SK-N-SH (cell line): ENCODE measurements around the gene DSCAM. TPM values are rescaled to one million over a fixed set of nuclear protein-coding genes. Genes with fewer than 3 reads are reported as not detected.

Experiments used
- CTCF ChIA-PET: fragments of 300-600, 350-600 bp; formaldehyde crosslinking; extraction: SDS; loops from one replicate; lab custom pipeline; 2021; lab: Yijun Ruan, JAX
- POLR2A ChIA-PET: fragments of 350-600 bp; sonication (Branson Sonifier 250); formaldehyde crosslinking; extraction: SDS; loops from one replicate; lab custom pipeline; 2020; ENCODE audit warnings: antibody characterized with exemption, inconsistent platforms; lab: Yijun Ruan, JAX
- DNase-seq: peaks from one replicate; pipeline ENCODE4 v3.0.0; 2012
- H2AFZ ChIP-seq: fragments of 200-600 bp; sonication (generic); 2 replicates; pipeline ENCODE4 v1.8.1; 2016; ENCODE audit warnings: antibody characterized with exemption, mild to moderate bottlenecking, low read depth
- H3F3A ChIP-seq: fragments of 200-600 bp; sonication (generic); replicated peaks from 2 replicates; pipeline ENCODE3; 2016; ENCODE audit warnings: antibody characterized with exemption, mild to moderate bottlenecking; ENCODE audit not compliant: insufficient read depth
- H3K27ac ChIP-seq, 2 experiments: fragments of 200-500 bp in 1 of 2; fragments of 200-600 bp in 1 of 2; sonication (Bioruptor generic) in 1 of 2; sonication (generic), shearing (Covaris generic) in 1 of 2; 2 replicates each; pipeline versions ENCODE4 v1.5.1 to v1.6.1; 2014 to 2016; ENCODE audit warnings: low read depth in 2 of 2, inconsistent platforms in 1 of 2, low read length in 1 of 2, mild to moderate bottlenecking in 1 of 2, mixed read lengths in 1 of 2
- H3K27me3 ChIP-seq: fragments of 200-600 bp; sonication (generic), shearing (Covaris generic); 2 replicates; pipeline ENCODE4 v1.6.1; 2016; ENCODE audit warnings: mixed run types; ENCODE audit not compliant: insufficient read depth
- H3K36me3 ChIP-seq, 2 experiments: fragments of 200-500 bp in 1 of 2; fragments of 200-600 bp in 1 of 2; sonication (Bioruptor generic) in 1 of 2; sonication (generic) in 1 of 2; replicated peaks in 1 of 2; 2 replicates each; pipeline versions ENCODE3 to v1.5.1; 2014 to 2016; ENCODE audit warnings: low read length in 1 of 2, mild to moderate bottlenecking in 1 of 2; ENCODE audit not compliant: insufficient read depth in 2 of 2, control insufficient read depth in 1 of 2
- H3K4me1 ChIP-seq, 2 experiments: fragments of 200-500 bp in 1 of 2; fragments of 200-600 bp in 1 of 2; sonication (Bioruptor generic) in 1 of 2; sonication (generic), shearing (Covaris generic) in 1 of 2; 2 replicates each; pipeline versions ENCODE4 v1.5.1 to v1.6.1; 2014 to 2016; ENCODE audit warnings: low read depth in 1 of 2, low read length in 1 of 2, mixed run types in 1 of 2; ENCODE audit not compliant: insufficient read depth in 2 of 2, control insufficient read depth in 1 of 2
- H3K4me2 ChIP-seq: fragments of 200-600 bp; sonication (generic), shearing (Covaris generic); 2 replicates; pipeline ENCODE4 v1.6.1; 2017; ENCODE audit warnings: mixed run types
- H3K4me3 ChIP-seq, 2 experiments: fragments of 200-500 bp in 1 of 2; fragments of 200-600 bp in 1 of 2; sonication (Bioruptor generic) in 1 of 2; sonication (generic), shearing (Covaris generic) in 1 of 2; 2 replicates each; pipeline versions ENCODE4 v1.5.1 to v1.8.1; 2014 to 2016; ENCODE audit warnings: low read depth in 2 of 2, inconsistent platforms in 1 of 2, low read length in 1 of 2, mild to moderate bottlenecking in 1 of 2, mixed read lengths in 1 of 2, moderate library complexity in 1 of 2
- H3K79me2 ChIP-seq: fragments of 200-600 bp; sonication (generic); 2 replicates; pipeline ENCODE4 v1.8.1; 2017; ENCODE audit warnings: mild to moderate bottlenecking; ENCODE audit not compliant: insufficient read depth
- H3K9ac ChIP-seq: fragments of 200-600 bp; sonication (generic); 2 replicates; pipeline ENCODE4 v1.6.1; 2017; ENCODE audit warnings: mixed run types
- H3K9me2 ChIP-seq: fragments of 200-600 bp; sonication (generic); 2 replicates; pipeline ENCODE4 v1.6.1; 2017; ENCODE audit warnings: mixed run types
- H3K9me3 ChIP-seq: fragments of 200-600 bp; sonication (generic); 2 replicates; pipeline ENCODE4 v1.6.1; 2017; ENCODE audit warnings: mixed run types, mild to moderate bottlenecking, moderate library complexity
- H4K20me1 ChIP-seq: fragments of 200-600 bp; sonication (generic); 2 replicates; pipeline ENCODE4 v1.6.1; 2017; ENCODE audit warnings: mild to moderate bottlenecking, mixed run types; ENCODE audit not compliant: insufficient read depth
- CHD2 ChIP-seq: fragments of 150-350 bp; IDR thresholded peaks from 2 replicates; pipeline ENCODE4 v1.6.1; 2018; ENCODE audit warnings: low read length; ENCODE audit not compliant: partially characterized antibody
- EP300 ChIP-seq, 2 experiments: IDR thresholded peaks; 2 replicates each; pipeline versions ENCODE4 v1.4.0 to v1.6.1; 2012; ENCODE audit warnings: borderline replicate concordance in 1 of 2, low read depth in 1 of 2, low read length in 1 of 2
- EZH2phosphoT487 ChIP-seq: fragments of 200-600 bp; sonication (generic); IDR thresholded peaks from 2 replicates; pipeline ENCODE4 v1.6.1; 2017; ENCODE audit warnings: low read depth, mixed run types, mild to moderate bottlenecking, antibody characterized with exemption, moderate library complexity, borderline replicate concordance
- FOXJ3 ChIP-seq: sonication (generic); formaldehyde crosslinking; IDR thresholded peaks from 2 replicates; pipeline ENCODE4 v1.5.1; 2020; ENCODE audit warnings: mild to moderate bottlenecking, missing genetic modification reagents
- FOXM1 ChIP-seq: IDR thresholded peaks from 2 replicates; pipeline ENCODE4 v1.4.0; 2012; ENCODE audit warnings: low read depth, mild to moderate bottlenecking
- GABPA ChIP-seq: IDR thresholded peaks from 2 replicates; pipeline ENCODE4 v1.4.0; 2012; ENCODE audit warnings: low read depth, mild to moderate bottlenecking
- GATA2 ChIP-seq: sonication (generic); formaldehyde crosslinking; IDR thresholded peaks from 2 replicates; pipeline ENCODE4 v1.5.0; 2020; ENCODE audit warnings: mild to moderate bottlenecking, missing genetic modification reagents
- IRF3 ChIP-seq: fragments of 150-350 bp; IDR thresholded peaks from 2 replicates; pipeline ENCODE4 v1.6.1; 2016; ENCODE audit warnings: mild to moderate bottlenecking, low read depth, low read length
- JUND ChIP-seq: IDR thresholded peaks from 2 replicates; pipeline ENCODE4 v1.4.0; 2012
- MEF2A ChIP-seq: IDR thresholded peaks from 2 replicates; pipeline ENCODE4 v1.4.0; 2012; ENCODE audit warnings: low read depth, borderline replicate concordance
- MXI1 ChIP-seq: IDR thresholded peaks from 2 replicates; pipeline ENCODE4 v1.6.1; 2012; ENCODE audit warnings: mild to moderate bottlenecking, low read depth, low read length, improper control_type of control experiment
- POLR2AphosphoS5 ChIP-seq: IDR thresholded peaks from 2 replicates; pipeline ENCODE4 v1.6.1; 2012; ENCODE audit warnings: low read depth, low read length
- REST ChIP-seq: IDR thresholded peaks from 2 replicates; pipeline ENCODE4 v1.6.1; 2012; ENCODE audit warnings: mild to moderate bottlenecking, low read depth, low read length, moderate library complexity
- RFX5 ChIP-seq: IDR thresholded peaks from 2 replicates; pipeline ENCODE4 v1.6.1; 2012; ENCODE audit warnings: mild to moderate bottlenecking, improper control_type of control experiment, low read length
- RXRA ChIP-seq: IDR thresholded peaks from 2 replicates; pipeline ENCODE4 v1.4.0; 2012; ENCODE audit warnings: low read depth, mild to moderate bottlenecking, borderline replicate concordance
- SIN3A ChIP-seq: IDR thresholded peaks from 2 replicates; pipeline ENCODE4 v1.6.1; 2012; ENCODE audit warnings: low read depth, mild to moderate bottlenecking, low read length, moderate library complexity, borderline replicate concordance
- TCF12 ChIP-seq: IDR thresholded peaks from 2 replicates; pipeline ENCODE4 v1.4.0; 2012
- TEAD4 ChIP-seq: IDR thresholded peaks from 2 replicates; pipeline ENCODE4 v1.4.0; 2012; ENCODE audit warnings: mild to moderate bottlenecking, borderline replicate concordance; ENCODE audit not compliant: insufficient read depth
- USF1 ChIP-seq: IDR thresholded peaks from 2 replicates; pipeline ENCODE4 v1.4.0; 2012; ENCODE audit warnings: low read depth, borderline replicate concordance
- YY1 ChIP-seq: IDR thresholded peaks from 2 replicates; pipeline ENCODE4 v1.4.0; 2012; ENCODE audit warnings: low read depth, mild to moderate bottlenecking
- WGBS: methylation state at CpG from one replicate; pipeline ENCODE4 v1.1.6; 2017; ENCODE audit warnings: low lambda C conversion rate; 5-methylcytosine and 5-hydroxymethylcytosine counted together
- polyA plus RNA-seq, 3 experiments: library from polyadenylated mRNA; depleted of rRNA; stranded (reverse); fragments of >200 nt; gene quantifications; 2 replicates each; pipeline ENCODE4 v1.2.3, GENCODE V29; 2012

Gene DSCAM
- polyA plus RNA-seq, 1 of the 3 experiments (the other 2 are of a cell fraction): not detected

- Histone ChIP-seq H3K9me2 (no peaks in the 10 kb centered on the region), H3K4me1 (no peaks in the 10 kb centered on the region), H3K9me3 (no peaks in the 10 kb centered on the region), H3K27me3 (no peaks in the 10 kb centered on the region), H3K9ac (no peak overlapping the region), H3K4me3 (no peak overlapping the region), H3K36me3 (no peaks in the 10 kb centered on the region), H3K79me2 (no peaks in the 10 kb centered on the region), H4K20me1 (no peaks in the 10 kb centered on the region), H2AFZ (no peak overlapping the region), H3F3A (no peaks in the 10 kb centered on the region), H3K4me2 (no peak overlapping the region), H3K27ac (no peak overlapping the region)
- CTCF ChIA-PET: no interaction called here
- TF ChIP-seq YY1: no peak
- TF ChIP-seq EZH2phosphoT487: no peak
- no peak for TF ChIP-seq CHD2
- TF ChIP-seq REST: no peak
- no peak for TF ChIP-seq RFX5
- no peak for TF ChIP-seq GATA2
- TF ChIP-seq RXRA: no peak
- no peak for TF ChIP-seq EP300 (IDR thresholded peaks at IDR 0.05; ENCODE audit: borderline replicate concordance in 1 of 2, low read depth in 1 of 2, low read length in 1 of 2)
- 3% methylated on average over 3 of the region's 3 CpGs for WGBS
- DNase-seq: no peak
- POLR2A ChIA-PET: no interaction called here
Observed at GRCh38 chr21:40757366-40757765, 89.6 kb downstream of the DSCAM start.

GRCh38 chr21:40754466-40754865 is 92.5 kb downstream of the DSCAM start:
- H3K4me1 ChIP-seq: no peaks in the 10 kb centered on the region
- no peak overlapping the region for H3K4me3 ChIP-seq
- no peaks in the 10 kb centered on the region for H3K9me2 ChIP-seq
- H2AFZ ChIP-seq: no peak overlapping the region
- H3K27ac ChIP-seq: no peak overlapping the region
- no peaks in the 10 kb centered on the region for H3K27me3 ChIP-seq
- H3K9me3 ChIP-seq: no peaks in the 10 kb centered on the region
- CTCF ChIA-PET: interaction anchor here (0.8 kb wide), 1 partner anchor 368 kb away, joined by 3 read pairs; no protein-coding TSS in a partner anchor
- no peak for DNase-seq
- no peaks in the 10 kb centered on the region for H4K20me1 ChIP-seq
- WGBS: 28% methylated on average over 5 of the region's 5 CpGs
- no peaks in the 10 kb centered on the region for H3K36me3 ChIP-seq
- POLR2A ChIA-PET: no interaction called here
- H3K9ac ChIP-seq: no peak overlapping the region
- no peak for TF ChIP-seq RXRA
- TF ChIP-seq RFX5: no peak
- no peak for TF ChIP-seq GABPA
- TF ChIP-seq FOXJ3: no peak
- TF ChIP-seq TEAD4: no peak
- no peak for TF ChIP-seq JUND
- TF ChIP-seq MXI1: no peak
- no peak for TF ChIP-seq TCF12
- TF ChIP-seq FOXM1: no peak
- no peak for TF ChIP-seq POLR2AphosphoS5
- no peak for TF ChIP-seq SIN3A
- TF ChIP-seq MEF2A: no peak
- TF ChIP-seq IRF3: no peak
- no peak for TF ChIP-seq USF1
- no peak for TF ChIP-seq YY1
- no peak overlapping the region for H3K4me2 ChIP-seq
- H3K79me2 ChIP-seq: no peaks in the 10 kb centered on the region
- H3F3A ChIP-seq: no peaks in the 10 kb centered on the region
